Ovary (tissue), 9 donors: Measurements from ENCODE around the gene KCNIP3. TPM values are rescaled to one million over a fixed set of nuclear protein-coding genes. Genes with fewer than 3 reads are reported as not detected.

ENCODE experiments used
- DNase-seq, 5 donors: peaks; one replicate each; pipeline ENCODE4 v3.0.0-alpha.2; 2019 to 2020
- H3K27ac ChIP-seq, 2 donors: fragments of 200-600 bp; one replicate each; pipeline versions ENCODE4 v1.5.1 to v1.8.0; 2019 to 2022
- H3K27me3 ChIP-seq: fragments of 200-600 bp; one replicate; pipeline ENCODE4 v1.8.0; 2022
- H3K36me3 ChIP-seq: fragments of 200-600 bp; sonication (generic); one replicate; pipeline ENCODE4 v1.5.1; 2019
- H3K4me1 ChIP-seq: one replicate; pipeline ENCODE4 v1.8.1; 2013; ENCODE audit warnings: mild to moderate bottlenecking, moderate library complexity; ENCODE audit not compliant: insufficient read depth
- H3K4me3 ChIP-seq: fragments of 200-600 bp; sonication (generic); one replicate; pipeline ENCODE4 v1.5.1; 2017
- H3K9me3 ChIP-seq, 2 donors: fragments of 200-600 bp in 1 of 2; sonication (generic) in 1 of 2; one replicate each; pipeline versions ENCODE4 v1.5.1 to v1.8.1; 2013 to 2019; ENCODE audit warnings: mild to moderate bottlenecking in 1 of 2, moderate library complexity in 1 of 2
- EP300 ChIP-seq: sonication (generic); formaldehyde crosslinking; IDR thresholded peaks from one replicate; pipeline ENCODE4 v1.6.1; 2017; ENCODE audit warnings: antibody characterized with exemption
- POLR2A ChIP-seq: fragments of 450-650 bp; IDR thresholded peaks from one replicate; pipeline ENCODE4 v1.6.1; 2017; ENCODE audit warnings: antibody characterized with exemption, mild to moderate bottlenecking, moderate library complexity
- WGBS, 3 donors: extraction: QIAGEN DNeasy Blood & Tissue Kit in 1 of 3; methylation state at CpG; one replicate each; pipeline versions ENCODE4 v1.1.5 to v1.1.7; 2013 to 2017; 5-methylcytosine and 5-hydroxymethylcytosine counted together
- intact Hi-C, 4 donors: fragments of 100-400 bp; cut with DNase I; formaldehyde crosslinking; loops; one replicate each; pipeline versions ENCODE4 v1.11.0 to v1.15.1; 2022 to 2023
- polyA plus RNA-seq, 2 donors: library from polyadenylated mRNA; stranded (reverse); fragments of 200-250 nt in 1 of 2; fragments of 350-450 nt in 1 of 2; fragmentation: Illumina TruSeq in 1 of 2; extraction: RNeasy Lipid Tissue Mini Kit (QIAGEN cat#74804) in 1 of 2; gene quantifications; one replicate each; pipeline ENCODE4 v1.2.3, GENCODE V29; 2013 to 2014
- total RNA-seq, 7 donors: library from RNA; depleted of rRNA in 2 of 7; stranded (reverse); fragments of >200 nt in 2 of 7; fragmentation: NEBNext Ultra II Directional in 3 of 7; extraction: Animal tissue kit (Norgen Biotek cat#: 25700) in 3 of 7; gene quantifications; one replicate each; pipeline versions ENCODE4 v1.1.0 to v1.2.4, GENCODE V29; 2016 to 2023
- TF ChIP-seq, protein P1 (sequence below), 3 donors: fragments of 450-650 bp in 2 of 3; fragments of 200-600 bp in 1 of 3; IDR thresholded peaks; one replicate each; pipeline versions ENCODE4 v1.5.1 to v1.8.0; 2016 to 2022; ENCODE audit warnings: antibody characterized with exemption in 3 of 3, mild to moderate bottlenecking in 1 of 3
- donor health status: DM: no; HTN: no; CAD: no; lungs with moderate emphysema.
- donor health status: DM: no; HTN: no; CAD: no.
- donor health status: Bipolar disorder and iron deficiency.
- donor health status: DM: yes; HTN: yes; CAD: no.
- donor health status: DM: no; HTN: no; CAD: no.
- donor health status: DM: yes; HTN: yes; CAD: no.

The KCNIP3 gene
- total and polyA plus RNA-seq, 9 donors = 2.2 to 26.0 (median 11.7) TPM

DNA sequence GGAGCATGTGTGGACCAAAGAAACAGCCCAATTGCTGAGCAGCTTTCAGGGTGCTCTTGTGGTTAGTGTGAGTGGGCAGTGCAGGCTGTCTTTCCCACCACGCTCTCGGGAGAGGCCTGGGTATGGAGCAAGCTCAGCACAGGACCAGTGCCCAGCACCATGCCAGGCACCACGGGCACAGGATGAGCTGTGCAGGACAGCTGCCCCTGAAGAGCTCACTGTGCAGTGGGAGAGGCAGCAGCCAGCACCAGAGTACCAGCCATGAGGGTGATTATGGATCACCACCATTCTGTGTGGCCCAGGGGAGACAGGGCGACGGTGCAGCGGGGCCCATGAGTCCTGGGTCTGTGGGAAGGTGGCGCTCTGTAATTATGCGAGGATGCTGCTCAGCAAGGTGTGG, 75.7 kb downstream of the KCNIP3 start:
- 93 to 96% (median 94%) methylated on average over 8 of the region's 8 CpGs for WGBS, 3 donors
- H3K9me3 ChIP-seq = no peaks in the 10 kb centered on the region
- H3K4me3 ChIP-seq = no peak overlapping the region
- TF ChIP-seq EP300 (no peak), POLR2A (no peak)
- TF ChIP-seq, protein P1, sequence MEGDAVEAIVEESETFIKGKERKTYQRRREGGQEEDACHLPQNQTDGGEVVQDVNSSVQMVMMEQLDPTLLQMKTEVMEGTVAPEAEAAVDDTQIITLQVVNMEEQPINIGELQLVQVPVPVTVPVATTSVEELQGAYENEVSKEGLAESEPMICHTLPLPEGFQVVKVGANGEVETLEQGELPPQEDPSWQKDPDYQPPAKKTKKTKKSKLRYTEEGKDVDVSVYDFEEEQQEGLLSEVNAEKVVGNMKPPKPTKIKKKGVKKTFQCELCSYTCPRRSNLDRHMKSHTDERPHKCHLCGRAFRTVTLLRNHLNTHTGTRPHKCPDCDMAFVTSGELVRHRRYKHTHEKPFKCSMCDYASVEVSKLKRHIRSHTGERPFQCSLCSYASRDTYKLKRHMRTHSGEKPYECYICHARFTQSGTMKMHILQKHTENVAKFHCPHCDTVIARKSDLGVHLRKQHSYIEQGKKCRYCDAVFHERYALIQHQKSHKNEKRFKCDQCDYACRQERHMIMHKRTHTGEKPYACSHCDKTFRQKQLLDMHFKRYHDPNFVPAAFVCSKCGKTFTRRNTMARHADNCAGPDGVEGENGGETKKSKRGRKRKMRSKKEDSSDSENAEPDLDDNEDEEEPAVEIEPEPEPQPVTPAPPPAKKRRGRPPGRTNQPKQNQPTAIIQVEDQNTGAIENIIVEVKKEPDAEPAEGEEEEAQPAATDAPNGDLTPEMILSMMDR (IDR thresholded peaks at IDR 0.05) = no peak
- no peak overlapping the region for H3K27ac ChIP-seq
- intact Hi-C loops = no loop called here
- H3K27me3 ChIP-seq = no peaks in the 10 kb centered on the region
- no peaks in the 10 kb centered on the region for H3K4me1 ChIP-seq
- H3K36me3 ChIP-seq = no peaks in the 10 kb centered on the region
- DNase-seq = peak in 3 of 5 donors; percentile 4 to 25 (median 6)

DNA sequence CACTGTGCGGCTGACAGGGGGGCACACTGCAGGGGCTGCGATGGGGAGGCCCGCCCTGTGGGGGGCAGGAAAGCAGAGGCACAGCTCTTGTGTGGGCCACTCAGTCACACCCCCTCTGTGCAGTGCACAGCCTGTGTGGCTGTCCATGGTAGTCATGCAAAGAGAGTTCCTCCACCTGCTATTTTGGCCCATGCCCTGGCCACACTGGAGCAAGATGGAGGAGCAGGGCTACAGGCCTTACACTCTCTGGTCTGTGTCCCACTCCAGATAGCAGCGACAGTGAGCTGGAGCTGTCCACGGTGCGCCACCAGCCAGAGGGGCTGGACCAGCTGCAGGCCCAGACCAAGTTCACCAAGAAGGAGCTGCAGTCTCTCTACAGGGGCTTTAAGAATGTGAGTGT, 76.9 kb downstream of the KCNIP3 start:
- 77 to 89% (median 82%) methylated on average over 6 of the region's 6 CpGs for WGBS, 3 donors
- no peaks in the 10 kb centered on the region for H3K9me3 ChIP-seq
- no peak overlapping the region for H3K4me3 ChIP-seq
- intact Hi-C loops = no loop called here
- DNase-seq = peak in 2 of 5 donors; percentile 3 to 26
- no peaks in the 10 kb centered on the region for H3K36me3 ChIP-seq
- H3K4me1 ChIP-seq = no peaks in the 10 kb centered on the region
- TF ChIP-seq, protein P1 (IDR thresholded peaks at IDR 0.05) = no peak
- no peak for TF ChIP-seq POLR2A
- TF ChIP-seq EP300 = no peak
- H3K27me3 ChIP-seq = no peaks in the 10 kb centered on the region
- H3K27ac ChIP-seq = no peak overlapping the region

DNA sequence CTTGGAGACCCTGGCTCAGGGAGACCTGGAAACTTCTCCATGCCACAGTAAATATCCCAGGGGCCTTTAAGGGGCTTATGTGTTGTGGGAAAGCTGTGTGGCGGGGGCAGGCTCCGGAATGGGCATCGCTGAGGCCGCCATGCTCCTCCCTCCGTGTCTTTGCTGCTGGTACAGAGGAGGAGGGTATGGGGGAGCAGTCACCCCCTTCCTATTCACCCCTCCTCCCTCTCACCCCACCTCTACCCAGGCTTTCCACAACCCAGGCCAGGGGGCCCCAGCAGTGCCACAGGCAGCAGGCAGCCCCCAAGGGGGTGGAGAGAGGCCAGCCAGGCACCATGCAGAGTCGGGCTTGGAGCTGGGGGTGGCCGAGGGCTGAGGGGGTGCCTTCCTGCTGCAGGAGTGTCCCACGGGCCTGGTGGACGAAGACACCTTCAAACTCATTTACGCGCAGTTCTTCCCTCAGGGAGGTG, 77.3 kb downstream of the KCNIP3 start:
- DNase-seq = peak in 1 of 5 donors; percentile 23
- WGBS, 3 donors = 90 to 94% (median 92%) methylated on average over 11 of the region's 11 CpGs
- H3K9me3 ChIP-seq = no peaks in the 10 kb centered on the region
- intact Hi-C loops = no loop called here
- H3K36me3 ChIP-seq = no peaks in the 10 kb centered on the region
- H3K27ac ChIP-seq = no peak overlapping the region
- H3K4me1 ChIP-seq = no peaks in the 10 kb centered on the region
- H3K27me3 ChIP-seq = no peaks in the 10 kb centered on the region
- no peak overlapping the region for H3K4me3 ChIP-seq
- TF ChIP-seq EP300 = no peak
- TF ChIP-seq, protein P1 (IDR thresholded peaks at IDR 0.05) = no peak
- no peak for TF ChIP-seq POLR2A

DNA sequence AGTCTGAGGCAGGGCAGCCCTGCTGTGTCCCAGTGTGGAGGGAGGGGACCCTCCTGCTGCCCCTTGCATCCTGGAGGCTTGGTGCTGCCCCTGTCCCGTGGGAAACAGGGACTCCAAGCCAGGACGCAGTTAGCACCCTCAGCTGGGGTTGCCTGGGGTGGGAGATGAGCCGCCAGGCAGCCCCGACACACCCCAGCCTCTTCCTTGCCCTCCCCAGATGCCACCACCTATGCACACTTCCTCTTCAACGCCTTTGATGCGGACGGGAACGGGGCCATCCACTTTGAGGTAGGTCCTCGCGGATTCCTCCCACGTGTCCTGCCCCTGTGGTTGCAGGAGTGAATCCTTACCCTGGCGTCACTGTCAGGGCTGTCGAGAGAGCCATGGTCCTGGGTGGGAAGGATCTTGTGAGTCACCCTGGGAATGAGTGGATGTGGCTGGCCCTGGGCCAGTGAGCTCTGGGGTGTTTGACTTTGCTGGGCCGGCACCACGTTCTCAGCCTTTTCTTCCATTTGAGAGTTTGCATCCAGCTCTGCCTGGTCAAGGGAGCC, 77.8 kb downstream of the KCNIP3 start:
- intact Hi-C loops = no loop called here
- WGBS, 3 donors = 80 to 81% (median 81%) methylated on average over 15 of the region's 15 CpGs
- Histone ChIP-seq H3K4me3 (no peak overlapping the region), H3K4me1 (no peaks in the 10 kb centered on the region), H3K27me3 (no peaks in the 10 kb centered on the region), H3K36me3 (no peaks in the 10 kb centered on the region), H3K9me3 (no peaks in the 10 kb centered on the region), H3K27ac (no peak overlapping the region)
- TF ChIP-seq, protein P1 (IDR thresholded peaks at IDR 0.05) = no peak
- no peak for TF ChIP-seq EP300
- no peak for TF ChIP-seq POLR2A
- DNase-seq = peak in 2 of 5 donors; percentile 16 to 39
